Keratinocyte (primary cell): ENCODE data around the gene FMNL2.

Experiments used
- CTCF ChIP-seq, 3 experiments: IDR thresholded peaks in 1 of 3; conservative IDR thresholded peaks in 1 of 3; optimal IDR thresholded peaks in 1 of 3; 2 replicates in 2 of 3; 3 replicates in 1 of 3; pipeline versions ENCODE3 to v1.5.1; 2011; ENCODE audit warnings: low read length in 3 of 3, mild to moderate bottlenecking in 3 of 3, moderate library complexity in 2 of 3, control low read depth in 1 of 3, inconsistent platforms in 1 of 3; ENCODE audit not compliant: insufficient read depth in 2 of 3; ENCODE audit errors: extremely low read depth in 1 of 3
- EZH2 ChIP-seq: IDR thresholded peaks from one replicate; pipeline ENCODE4 v1.6.1; 2012; ENCODE audit warnings: inconsistent platforms, mild to moderate bottlenecking, low read length, moderate library complexity

- TF ChIP-seq CTCF (optimal IDR thresholded peaks at IDR 0.05 in 1 of 3, IDR thresholded peaks at IDR 0.05 in 1 of 3, conservative IDR thresholded peaks at IDR 0.05 in 1 of 3; ENCODE audit: extremely low read depth in 1 of 3, insufficient read depth in 2 of 3, low read length in 3 of 3) (no peak), EZH2 (no peak)
Measured at GRCh38 chr2:152674334-152674733, 339.4 kb downstream of the FMNL2 start.
